Activated T-cell treated with anti-CD3 and anti-CD28 coated beads, Interleukin-2, amount 50 U/mL, for 24 hours (primary cell): ENCODE results near the gene HES3.
A peak's percentile ranks its signal among the peaks of the same experiment; 100 is the strongest.

Experiments
- DNase-seq: peaks from one replicate; pipeline ENCODE4 v3.0.0-alpha.2; 2020
- H3K27ac Mint-ChIP-seq: 2 replicates; pipeline ENCODE4 v1.8.0; 2020; ENCODE audit warnings: mild to moderate bottlenecking, mixed read lengths
- H3K27me3 Mint-ChIP-seq: 2 replicates; pipeline ENCODE4 v1.8.0; 2020; ENCODE audit warnings: mixed read lengths
- H3K36me3 Mint-ChIP-seq: 2 replicates; pipeline ENCODE4 v1.8.0; 2020; ENCODE audit warnings: low read depth, mixed read lengths
- H3K4me1 Mint-ChIP-seq: 2 replicates; pipeline ENCODE4 v1.8.0; 2020; ENCODE audit warnings: low read depth, mixed read lengths
- H3K4me3 Mint-ChIP-seq: 2 replicates; pipeline ENCODE4 v1.8.0; 2020; ENCODE audit warnings: mild to moderate bottlenecking, moderate library complexity, mixed read lengths
- H3K9me3 Mint-ChIP-seq: 2 replicates; pipeline ENCODE4 v1.8.0; 2020; ENCODE audit warnings: mixed read lengths

The HES3 gene, protein sequence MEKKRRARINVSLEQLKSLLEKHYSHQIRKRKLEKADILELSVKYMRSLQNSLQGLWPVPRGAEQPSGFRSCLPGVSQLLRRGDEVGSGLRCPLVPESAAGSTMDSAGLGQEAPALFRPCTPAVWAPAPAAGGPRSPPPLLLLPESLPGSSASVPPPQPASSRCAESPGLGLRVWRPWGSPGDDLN

DNA sequence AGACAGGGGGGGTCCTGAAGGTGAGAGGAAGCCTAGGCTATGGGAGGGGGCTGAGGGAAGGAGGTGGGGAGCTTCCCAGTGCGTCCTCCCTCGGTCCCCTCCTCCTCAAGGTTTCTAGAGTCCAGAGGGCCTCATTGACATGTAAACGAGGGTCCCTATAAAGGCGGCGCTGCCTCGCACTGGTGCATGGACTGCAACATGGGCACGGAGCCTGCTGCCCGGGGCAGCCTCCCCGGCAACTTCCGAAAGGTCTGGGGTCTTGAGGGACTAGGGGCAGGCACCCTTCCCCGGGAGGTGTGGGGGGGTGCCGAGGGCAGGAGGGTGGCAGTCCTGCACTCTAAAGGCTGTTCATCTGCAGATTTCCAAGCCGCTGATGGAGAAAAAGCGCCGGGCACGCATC, at the start of gene HES3:
HES3 (plus strand) TSS at position 187 of the 400 bp plus-strand sequence; CDS start at position 374, 187 bp downstream.
- H3K4me1 Mint-ChIP-seq = peaks cover 12% of the 10 kb centered on the region
- H3K4me3 Mint-ChIP-seq = no peak within 1 kb of the TSS
- H3K36me3 Mint-ChIP-seq = no peaks in the 10 kb centered on the region
- no peak for DNase-seq
- no peaks in the 10 kb centered on the region for H3K9me3 Mint-ChIP-seq
- peaks cover 78% of the 10 kb centered on the region for H3K27me3 Mint-ChIP-seq
- no peak within 1 kb of the TSS for H3K27ac Mint-ChIP-seq

DNA sequence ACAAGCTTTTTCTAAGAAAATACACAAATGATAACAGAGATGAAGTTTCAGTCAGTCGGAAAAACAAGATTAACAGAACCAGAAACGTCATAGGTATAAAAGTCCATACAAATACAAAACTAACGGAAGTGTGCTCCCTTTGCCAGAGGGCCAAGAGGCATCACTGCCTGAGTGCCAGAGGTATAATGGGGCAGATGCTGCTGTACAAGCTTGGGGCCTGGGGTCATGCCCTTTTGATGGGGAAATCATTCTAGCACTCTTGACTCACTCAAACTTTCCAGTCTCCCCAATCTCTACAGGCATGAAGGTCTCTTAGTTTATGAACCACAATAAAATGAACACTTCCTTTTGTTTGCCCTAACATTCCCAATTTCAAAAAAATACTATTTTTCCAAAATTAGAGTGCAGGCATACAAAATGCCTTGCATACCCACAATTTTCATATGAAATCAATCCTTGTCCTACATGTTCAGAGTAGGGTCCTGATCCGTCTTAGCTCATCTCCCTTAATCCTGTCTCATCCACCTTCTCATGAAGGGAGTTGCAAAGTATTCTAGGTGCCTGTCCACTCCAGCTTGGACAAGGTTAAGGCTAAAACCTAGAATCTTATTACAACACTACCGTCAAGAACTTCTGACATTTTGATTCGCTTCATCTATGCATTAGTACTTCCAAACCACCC, 46.1 kb upstream of the HES3 start:
- peaks cover 49% of the 10 kb centered on the region for H3K4me1 Mint-ChIP-seq
- no peaks in the 10 kb centered on the region for H3K27me3 Mint-ChIP-seq
- DNase-seq = no peak
- peak overlapping the region; percentile 95 for H3K27ac Mint-ChIP-seq
- H3K9me3 Mint-ChIP-seq = no peaks in the 10 kb centered on the region
- peak overlapping the region; percentile 91 for H3K4me3 Mint-ChIP-seq
- peaks cover 63% of the 10 kb centered on the region for H3K36me3 Mint-ChIP-seq

DNA sequence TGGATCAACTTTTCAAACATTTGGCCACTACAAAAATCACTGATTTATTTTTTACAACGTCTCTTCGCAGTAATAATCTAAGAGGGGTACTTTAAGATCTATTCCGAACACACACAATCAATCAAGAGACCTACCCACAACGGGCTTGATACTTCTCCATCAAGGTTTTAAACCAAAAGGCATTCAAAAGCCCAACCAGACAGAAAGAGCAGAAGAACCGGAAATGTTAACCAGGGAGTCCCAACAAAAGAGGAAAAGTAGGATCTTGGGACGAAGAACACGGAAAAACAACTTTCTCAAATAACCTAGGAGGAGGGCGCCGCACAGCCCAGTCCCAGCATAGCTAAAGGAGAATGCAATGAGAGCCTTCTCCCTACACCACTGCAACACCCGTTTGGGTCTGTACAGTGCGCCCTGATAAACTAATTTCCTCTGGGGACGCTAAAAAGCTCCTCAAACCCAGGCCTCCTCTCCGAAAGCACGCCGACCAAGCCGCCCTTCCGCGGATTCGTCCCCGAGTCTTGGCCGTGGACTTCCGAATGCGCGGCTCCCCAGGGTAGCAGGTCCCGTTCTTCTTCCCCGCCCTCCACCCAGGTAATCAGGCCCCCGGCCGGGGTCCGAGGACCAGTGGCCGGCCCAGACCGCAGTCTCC, 45.2 kb upstream of the HES3 start:
- H3K9me3 Mint-ChIP-seq = no peaks in the 10 kb centered on the region
- H3K27me3 Mint-ChIP-seq = no peaks in the 10 kb centered on the region
- H3K36me3 Mint-ChIP-seq = peaks cover 54% of the 10 kb centered on the region
- peaks cover 43% of the 10 kb centered on the region for H3K4me1 Mint-ChIP-seq
- peak overlapping the region; percentile 91 for H3K4me3 Mint-ChIP-seq
- DNase-seq = no peak
- peak overlapping the region; percentile 95 for H3K27ac Mint-ChIP-seq

DNA sequence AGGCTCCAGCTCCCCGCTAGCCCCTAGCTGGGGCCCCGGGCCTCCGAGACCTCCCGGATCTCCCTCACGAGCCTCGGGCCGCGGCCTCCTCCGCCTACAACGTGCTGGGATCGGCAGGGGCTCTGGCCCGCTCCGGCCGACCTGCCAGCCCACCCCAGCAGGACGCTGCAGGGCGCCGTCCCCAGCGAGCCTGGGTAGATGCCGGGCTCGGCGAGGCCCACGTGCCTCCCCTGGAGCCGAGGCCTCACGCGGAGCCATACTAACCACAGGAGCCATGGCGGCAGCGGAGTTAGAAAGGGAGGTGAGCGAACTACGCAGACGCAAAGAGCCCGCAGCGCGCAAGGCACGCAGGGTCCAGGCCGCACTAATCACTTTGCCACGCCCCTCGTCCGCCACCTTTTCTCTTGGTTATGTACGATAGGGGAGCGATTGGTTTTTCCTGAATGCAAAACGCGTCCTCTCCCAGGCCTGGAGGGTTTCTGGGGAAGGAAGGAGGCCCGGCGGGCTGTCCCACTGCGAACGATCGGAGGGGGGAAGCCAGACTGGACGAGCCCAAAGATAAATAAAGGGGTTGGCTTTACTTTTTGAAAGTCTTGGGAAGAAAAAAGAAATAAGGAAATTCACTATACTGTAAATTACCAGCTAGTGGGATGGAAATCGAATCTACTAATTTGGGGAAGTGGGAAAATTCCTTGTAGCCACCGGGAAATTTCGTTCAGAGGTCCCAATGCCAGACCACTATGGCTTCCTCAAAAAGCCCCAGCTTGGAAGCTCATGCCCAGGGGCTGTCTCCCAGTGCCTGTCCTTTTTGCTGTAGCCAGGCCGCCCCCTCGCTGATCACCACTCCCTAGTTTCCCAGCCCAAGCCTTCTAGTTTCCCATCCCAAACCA, 44.4 kb upstream of the HES3 start, which contains the start of gene RPL22:
RPL22 (minus strand) TSS at position 298 of the 890 bp plus-strand sequence; CDS start at position 276, 22 bp downstream.
- H3K4me3 Mint-ChIP-seq = peak within 1 kb of the TSS; percentile 91
- peaks cover 46% of the 10 kb centered on the region for H3K36me3 Mint-ChIP-seq
- no peaks in the 10 kb centered on the region for H3K9me3 Mint-ChIP-seq
- H3K27ac Mint-ChIP-seq = peak within 1 kb of the TSS; percentile 95
- H3K27me3 Mint-ChIP-seq = no peaks in the 10 kb centered on the region
- peak; percentile 96 for DNase-seq
- H3K4me1 Mint-ChIP-seq = peaks cover 43% of the 10 kb centered on the region

DNA sequence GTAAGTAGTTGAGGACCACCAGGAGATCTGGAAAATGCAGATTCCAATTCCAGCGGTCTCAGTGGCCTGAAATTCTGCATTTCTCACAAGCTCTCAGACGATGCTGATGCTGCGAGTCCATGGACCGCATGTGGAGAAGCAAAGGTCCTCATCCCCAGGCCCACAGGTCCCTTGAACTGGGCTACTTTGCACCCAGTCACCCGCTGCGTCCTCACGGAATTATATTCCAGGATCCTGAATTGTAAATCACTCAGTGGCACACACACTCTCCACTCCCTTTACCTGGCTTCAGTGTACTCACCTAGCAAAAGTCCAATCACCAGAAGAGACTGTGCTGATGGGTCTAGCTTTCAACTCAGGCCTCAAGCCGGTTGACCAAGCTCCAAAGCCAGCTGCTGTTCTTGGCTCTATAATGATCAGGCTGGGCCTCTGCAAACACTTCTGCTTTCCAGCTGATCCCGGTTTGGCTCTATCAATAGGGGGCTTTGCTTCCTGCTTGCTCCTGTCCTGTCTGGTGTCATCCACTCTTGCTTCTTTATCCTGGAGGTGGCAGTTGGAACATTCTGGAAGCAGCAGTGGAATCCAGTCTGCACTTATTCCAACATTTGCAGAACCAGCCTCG, 43.7 kb upstream of the HES3 start:
- Mint-ChIP-seq H3K36me3 (peaks cover 39% of the 10 kb centered on the region), H3K4me3 (peak overlapping the region; percentile 91)

DNA sequence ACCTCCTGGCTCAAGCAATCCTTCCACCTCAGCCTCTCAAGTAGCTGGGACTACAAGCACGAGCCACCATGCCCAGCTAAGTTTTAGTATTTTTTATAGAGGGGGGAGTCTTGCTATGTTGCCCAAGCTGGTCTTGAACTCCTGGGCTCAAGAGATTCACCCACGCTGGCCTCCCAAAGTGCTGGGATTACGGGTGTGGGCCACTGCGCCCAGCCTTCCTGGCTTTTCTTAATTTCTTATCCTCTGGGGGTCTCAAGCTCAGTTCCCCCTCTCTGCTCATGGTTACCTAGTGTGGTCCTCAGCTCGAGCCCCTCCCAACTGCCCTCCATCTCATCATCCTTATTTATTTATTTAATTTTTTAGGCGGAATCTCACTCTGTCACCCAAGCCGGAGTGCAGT, 41.7 kb upstream of the HES3 start:
- no peak for DNase-seq
- peaks cover 8% of the 10 kb centered on the region for H3K27me3 Mint-ChIP-seq
- H3K27ac Mint-ChIP-seq = no peak overlapping the region
- peaks cover 34% of the 10 kb centered on the region for H3K4me1 Mint-ChIP-seq
- H3K9me3 Mint-ChIP-seq = no peaks in the 10 kb centered on the region
- no peak overlapping the region for H3K4me3 Mint-ChIP-seq
- peaks cover 22% of the 10 kb centered on the region for H3K36me3 Mint-ChIP-seq

More for the DNA sequence above, 43.7 kb upstream of the HES3 start:
- peaks cover 47% of the 10 kb centered on the region for H3K4me1 Mint-ChIP-seq
- no peak for DNase-seq
- H3K27ac Mint-ChIP-seq = peak overlapping the region; percentile 95
- H3K27me3 Mint-ChIP-seq = peaks cover 2% of the 10 kb centered on the region
- H3K9me3 Mint-ChIP-seq = no peaks in the 10 kb centered on the region

DNA sequence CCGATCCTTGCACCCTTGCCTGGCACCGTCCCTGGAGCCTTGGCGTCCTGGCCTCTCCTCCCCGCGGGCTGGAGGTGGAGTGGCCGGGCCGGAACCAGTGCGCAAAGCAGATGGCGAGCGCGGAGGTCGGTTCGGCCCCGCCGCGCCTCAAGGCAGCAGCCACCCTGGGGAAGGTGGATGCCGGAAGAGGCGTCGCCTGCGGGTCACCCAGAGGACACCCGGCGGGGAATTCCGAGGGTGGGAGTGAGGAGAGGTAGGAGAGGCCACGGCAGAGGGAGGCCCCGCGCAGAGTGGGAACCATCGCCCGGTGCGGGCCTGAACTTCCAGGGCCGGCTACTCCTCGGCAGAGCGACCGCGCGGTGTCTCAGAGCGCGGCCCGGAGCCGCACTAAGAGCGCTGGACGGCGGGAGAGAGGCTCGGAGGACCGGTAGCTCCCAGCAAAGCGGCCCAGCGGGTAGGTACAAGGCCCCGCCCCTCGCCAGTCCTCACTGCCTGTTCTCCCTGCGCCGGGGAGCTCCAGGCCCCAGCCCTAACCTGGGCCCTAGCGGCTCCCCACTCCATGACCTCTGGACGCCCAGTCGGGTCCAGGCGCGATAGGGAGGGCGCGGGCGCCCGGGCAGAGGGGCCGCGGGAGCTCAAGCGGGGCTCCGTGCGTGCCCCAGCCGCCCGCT, 38.0 kb upstream of the HES3 start, which contains the start of gene RNF207:
RNF207 (plus strand) TSS at position 271 of the 671 bp plus-strand sequence. CDS start 417 bp downstream, outside the sequence.
- Mint-ChIP-seq H3K4me1 (peaks cover 16% of the 10 kb centered on the region), H3K9me3 (no peaks in the 10 kb centered on the region), H3K4me3 (peak within 1 kb of the TSS; percentile 77), H3K27me3 (peaks cover 29% of the 10 kb centered on the region), H3K27ac (peak within 1 kb of the TSS; percentile 18), H3K36me3 (no peaks in the 10 kb centered on the region)
- peak; percentile 83 for DNase-seq

DNA sequence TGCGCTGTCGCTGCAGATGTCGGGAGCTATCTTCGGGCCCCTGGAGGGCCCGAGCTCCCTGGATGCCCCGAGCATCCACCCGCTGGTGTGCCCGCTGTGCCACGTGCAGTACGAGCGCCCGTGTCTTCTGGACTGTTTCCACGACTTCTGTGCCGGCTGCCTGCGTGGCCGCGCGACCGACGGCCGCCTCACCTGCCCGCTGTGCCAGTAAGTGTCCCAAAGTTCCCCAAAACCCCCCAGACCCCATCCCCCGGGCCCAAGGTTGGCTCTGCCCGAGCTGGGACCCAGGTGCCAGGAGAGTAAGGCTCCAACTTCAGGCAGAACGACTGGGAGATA, 37.5 kb upstream of the HES3 start:
- no peak for DNase-seq
- H3K27ac Mint-ChIP-seq = no peak overlapping the region
- H3K4me3 Mint-ChIP-seq = peak overlapping the region; percentile 77
- peaks cover 16% of the 10 kb centered on the region for H3K4me1 Mint-ChIP-seq
- no peaks in the 10 kb centered on the region for H3K36me3 Mint-ChIP-seq
- peaks cover 29% of the 10 kb centered on the region for H3K27me3 Mint-ChIP-seq
- H3K9me3 Mint-ChIP-seq = no peaks in the 10 kb centered on the region

DNA sequence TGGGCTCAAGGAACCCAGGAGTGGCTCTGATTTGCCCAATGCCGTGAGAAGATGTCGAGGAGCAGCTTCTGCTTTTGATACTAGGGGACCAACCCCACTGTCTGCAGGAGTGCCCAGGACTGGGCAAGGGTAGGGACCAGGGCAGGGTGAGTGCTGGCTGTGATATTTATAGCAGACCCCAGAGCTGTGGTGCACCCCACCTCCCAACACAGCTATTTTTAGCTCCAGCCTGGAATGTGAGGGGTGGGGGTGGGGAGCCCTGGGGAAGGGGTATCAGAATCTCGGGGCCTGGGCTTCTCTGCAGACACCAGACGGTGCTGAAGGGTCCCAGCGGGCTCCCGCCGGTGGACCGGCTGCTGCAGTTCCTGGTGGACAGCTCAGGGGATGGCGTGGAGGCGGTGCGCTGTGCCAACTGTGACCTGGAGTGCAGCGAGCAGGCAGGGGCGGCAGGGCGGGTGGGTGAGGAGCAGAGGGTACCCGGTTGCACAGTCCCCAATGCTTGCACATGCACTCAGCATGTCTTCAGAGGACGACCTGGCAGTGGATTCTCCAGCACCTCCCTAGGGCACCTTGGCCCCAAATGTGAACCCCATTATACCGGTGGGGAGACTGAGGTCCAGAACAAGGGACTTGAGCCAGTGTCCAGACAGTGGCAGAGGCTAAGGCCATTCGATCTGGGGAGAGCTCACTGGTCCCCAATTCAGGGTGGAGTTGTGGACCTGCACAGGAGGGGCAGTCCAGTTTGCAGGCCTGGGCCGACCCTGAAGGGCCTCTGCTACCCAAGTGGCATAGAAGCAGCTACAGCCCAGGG, 36.7 kb upstream of the HES3 start:
- Mint-ChIP-seq H3K9me3 (no peaks in the 10 kb centered on the region), H3K27me3 (peaks cover 29% of the 10 kb centered on the region), H3K36me3 (no peaks in the 10 kb centered on the region), H3K4me3 (peak overlapping the region; percentile 77), H3K4me1 (peaks cover 16% of the 10 kb centered on the region), H3K27ac (no peak overlapping the region)
- no peak for DNase-seq

DNA sequence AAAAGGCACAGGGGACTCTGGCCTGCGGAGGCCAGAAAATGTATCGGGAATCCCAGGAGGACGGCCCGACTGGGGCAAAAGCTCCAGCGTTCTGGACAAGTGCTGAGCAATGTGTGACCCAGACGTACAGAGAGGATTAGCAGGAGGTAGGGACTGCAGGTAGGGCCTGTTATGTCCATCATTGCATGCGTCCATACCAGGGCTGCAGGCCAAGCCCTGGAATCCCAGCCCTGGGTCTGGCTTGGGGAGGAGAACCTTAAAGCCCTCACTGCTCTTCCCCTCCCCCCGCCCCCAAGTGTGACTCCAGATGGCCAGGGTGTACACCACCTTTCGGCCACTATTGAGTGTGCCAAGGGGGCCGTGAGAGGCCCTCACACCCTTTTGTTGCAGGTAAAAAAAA, 36.1 kb upstream of the HES3 start:
- DNase-seq = no peak
- peaks cover 29% of the 10 kb centered on the region for H3K27me3 Mint-ChIP-seq
- H3K4me3 Mint-ChIP-seq = peak overlapping the region; percentile 10
- no peaks in the 10 kb centered on the region for H3K9me3 Mint-ChIP-seq
- H3K4me1 Mint-ChIP-seq = peaks cover 16% of the 10 kb centered on the region
- no peak overlapping the region for H3K27ac Mint-ChIP-seq
- H3K36me3 Mint-ChIP-seq = no peaks in the 10 kb centered on the region

DNA sequence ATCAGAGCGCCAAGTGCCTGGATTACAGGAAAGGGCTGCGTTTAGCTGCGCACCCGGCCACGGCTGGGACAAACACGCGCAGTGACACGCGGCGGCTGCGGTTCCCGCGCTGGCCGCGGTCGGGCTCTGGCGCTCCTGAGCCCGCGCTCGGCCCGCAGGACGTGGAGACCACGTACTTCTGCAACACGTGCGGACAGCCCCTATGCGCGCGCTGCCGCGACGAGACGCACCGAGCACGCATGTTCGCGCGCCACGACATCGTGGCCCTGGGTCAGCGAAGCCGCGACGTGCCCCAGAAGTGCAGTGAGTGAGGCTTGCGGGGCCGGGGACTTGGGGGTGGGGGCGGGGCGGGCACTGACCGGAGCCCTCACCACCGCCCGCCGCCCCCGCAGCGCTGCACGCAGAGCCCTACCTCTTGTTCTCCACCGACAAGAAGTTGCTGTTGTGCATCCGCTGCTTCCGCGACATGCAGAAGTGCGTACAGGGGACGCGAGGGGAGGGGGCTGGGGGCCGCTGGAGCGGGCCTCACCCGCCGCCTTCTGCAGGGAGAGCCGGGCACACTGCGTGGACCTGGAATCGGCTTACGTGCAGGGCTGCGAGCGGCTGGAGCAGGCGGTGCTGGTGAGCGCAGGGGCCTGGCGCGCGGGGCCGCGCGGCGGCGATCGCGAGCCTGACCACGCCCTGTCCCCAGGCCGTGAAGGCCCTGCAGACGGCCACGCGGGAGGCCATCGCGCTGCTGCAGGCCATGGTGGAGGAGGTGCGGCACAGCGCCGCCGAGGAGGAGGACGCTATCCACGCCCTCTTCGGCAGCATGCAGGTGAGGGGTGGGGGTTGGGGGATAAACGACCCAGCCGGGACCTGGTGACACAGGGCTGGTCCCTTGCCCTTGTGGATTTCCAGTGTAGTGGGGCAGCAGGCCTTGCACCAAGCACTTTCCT, 35.0 kb upstream of the HES3 start:
- DNase-seq = peak; percentile 56

More for the DNA sequence above, 35.0 kb upstream of the HES3 start:
- peaks cover 29% of the 10 kb centered on the region for H3K27me3 Mint-ChIP-seq
- H3K36me3 Mint-ChIP-seq = peaks cover 2% of the 10 kb centered on the region
- H3K27ac Mint-ChIP-seq = no peak overlapping the region
- H3K4me1 Mint-ChIP-seq = peaks cover 16% of the 10 kb centered on the region
- no peaks in the 10 kb centered on the region for H3K9me3 Mint-ChIP-seq
- peak overlapping the region; percentile 41 for H3K4me3 Mint-ChIP-seq
